Left renal pelvis (tissue), 4 donors: Measurements from ENCODE around the gene CCL4L2. TPM values are rescaled to one million over a fixed set of nuclear protein-coding genes. Genes with fewer than 3 reads are reported as not detected.
"Not testable (repeated sequence)": the region's sequence is repeated elsewhere in the genome, so short reads cannot be mapped to it uniquely, and the experiment has no call there.

Experiments used
- DNase-seq, 4 donors: peaks; one replicate each; pipeline ENCODE4 v3.0.0-alpha.2; 2013; ENCODE audit warnings: low read depth in 4 of 4, low spot score in 3 of 4
- polyA plus RNA-seq, 4 donors: library from polyadenylated mRNA; unstranded; fragments of 120-200 nt; gene quantifications; one replicate each; pipeline ENCODE4 v1.2.1, GENCODE V29; 2013; ENCODE audit not compliant: insufficient read length in 4 of 4

The CCL4L2 gene
- polyA plus RNA-seq, 4 donors: 1.1 to 25.8 (median 1.4) TPM; not detected in 1

DNA sequence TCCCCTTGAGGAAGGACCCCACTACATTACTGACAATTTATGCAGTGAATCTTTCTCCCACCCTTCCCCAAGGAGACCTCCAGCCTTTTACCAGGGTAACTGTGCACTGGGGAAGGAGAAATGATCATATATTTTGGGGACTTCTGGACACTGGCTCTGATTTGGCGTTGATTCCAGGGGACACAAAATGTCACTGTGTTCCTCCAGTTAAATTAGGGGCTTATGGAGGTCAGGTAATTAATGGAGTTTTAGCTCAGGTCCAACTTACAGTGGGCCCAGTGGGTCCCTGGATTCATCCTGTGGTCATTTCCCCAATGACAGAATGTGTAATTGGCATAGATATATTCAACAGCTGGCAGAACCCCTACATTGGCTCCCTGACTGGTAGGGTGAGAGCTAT lies 8.7 kb downstream of the CCL4L2 start:
- not testable (repeated sequence) for DNase-seq

DNA sequence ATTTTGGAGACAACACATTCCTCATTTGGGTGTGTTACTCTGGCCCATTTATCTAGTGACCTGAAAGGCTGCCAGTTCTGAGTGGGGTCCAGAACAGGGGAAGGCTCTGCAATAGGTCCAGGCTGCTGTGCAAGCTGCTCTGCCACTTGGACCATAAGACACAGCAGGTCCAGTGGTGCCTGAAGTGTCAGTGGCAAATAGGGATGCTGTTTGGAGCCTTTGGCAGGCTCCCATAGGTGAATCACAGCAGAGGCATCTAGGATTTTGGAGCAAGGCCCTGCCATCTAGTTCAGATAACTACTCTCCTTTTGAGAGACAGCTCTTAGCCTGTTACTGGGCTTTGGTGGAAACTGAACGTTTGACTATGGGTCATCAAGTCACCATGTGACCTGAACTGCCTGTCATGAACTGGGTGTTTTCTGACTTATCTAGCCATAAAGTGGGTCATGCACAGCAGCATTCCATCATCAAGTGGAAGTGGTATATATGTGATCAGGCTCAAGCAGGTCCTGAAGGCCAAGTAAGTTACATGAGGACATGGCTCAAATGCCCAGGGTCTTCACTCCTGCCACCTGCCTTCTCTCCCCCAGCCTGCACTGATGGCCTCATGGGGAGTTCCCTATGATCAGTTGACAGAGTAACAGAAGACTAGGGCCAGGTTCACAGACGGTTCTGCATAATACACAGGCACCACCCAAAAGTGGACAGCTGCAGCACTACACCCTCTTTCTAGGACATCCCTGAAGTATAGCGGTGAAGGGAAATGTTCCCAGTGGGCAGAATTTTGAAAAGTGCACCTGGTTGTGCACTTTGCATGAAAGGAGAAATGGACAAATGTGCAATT lies 10.1 kb downstream of the CCL4L2 start:
- not testable (repeated sequence) for DNase-seq

DNA sequence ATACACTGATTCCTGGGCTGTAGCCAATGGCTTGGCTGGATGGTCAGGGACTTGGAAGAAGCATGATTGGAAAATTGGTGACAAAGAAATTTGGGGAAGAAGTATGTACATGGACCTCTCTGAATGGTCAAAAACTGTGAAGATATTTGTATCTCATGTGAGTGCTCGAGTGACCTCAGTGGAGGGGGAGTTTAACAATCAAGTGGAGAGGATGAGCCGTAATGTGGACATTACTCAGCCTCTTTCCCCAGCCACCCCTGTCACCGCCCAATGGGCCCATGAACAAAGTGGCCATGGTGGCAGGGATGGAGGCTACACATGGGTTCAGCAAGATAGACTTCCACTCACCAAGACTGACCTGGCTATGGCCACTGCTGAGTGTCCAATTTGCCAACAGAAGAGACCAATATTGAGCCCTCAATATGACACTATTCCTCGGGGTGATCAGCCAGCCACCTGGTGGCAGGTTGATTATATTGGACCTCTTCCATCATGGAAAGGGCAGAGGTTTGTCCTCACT lies 10.8 kb downstream of the CCL4L2 start:
- DNase-seq: not testable (repeated sequence)

DNA sequence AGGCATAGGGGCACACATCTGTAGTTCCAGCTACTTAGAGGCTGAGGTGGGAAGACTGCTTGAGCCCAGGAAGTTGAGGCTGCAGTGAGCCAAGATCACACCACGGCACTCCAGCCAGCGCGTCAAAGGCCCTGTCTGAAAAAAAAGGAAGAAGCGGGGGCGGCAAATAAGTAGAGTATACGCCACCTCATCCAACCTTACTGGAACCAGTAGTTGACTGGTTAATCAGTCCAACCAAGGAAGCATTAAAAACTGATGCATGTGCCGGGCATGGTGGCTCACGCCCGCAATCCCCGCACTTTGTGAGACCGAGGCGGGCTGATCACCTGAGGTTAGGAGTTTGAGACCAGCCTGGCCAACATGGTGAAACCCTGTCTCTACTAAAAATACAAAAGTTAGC lies 12.1 kb downstream of the CCL4L2 start:
- DNase-seq: not testable (repeated sequence)

DNA sequence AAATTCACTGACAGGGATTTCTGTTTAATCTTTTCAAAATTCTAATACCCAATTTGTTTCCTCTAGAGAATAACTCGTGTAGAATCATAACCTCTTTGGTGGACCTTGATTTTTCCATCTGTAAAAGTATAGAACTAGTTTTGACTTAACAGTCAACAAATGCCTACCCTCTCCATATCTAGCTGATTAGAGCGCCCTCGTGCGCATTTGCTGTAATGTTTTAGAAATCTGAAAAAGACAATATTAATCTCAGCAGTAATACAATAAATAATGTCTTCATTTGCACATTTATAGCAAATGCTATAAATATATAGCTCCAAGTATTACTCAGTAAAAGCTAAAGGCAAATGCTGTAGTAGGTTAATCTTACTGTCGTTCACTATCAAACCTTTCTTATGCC lies 18.8 kb downstream of the CCL4L2 start:
- DNase-seq: not testable (repeated sequence)

DNA sequence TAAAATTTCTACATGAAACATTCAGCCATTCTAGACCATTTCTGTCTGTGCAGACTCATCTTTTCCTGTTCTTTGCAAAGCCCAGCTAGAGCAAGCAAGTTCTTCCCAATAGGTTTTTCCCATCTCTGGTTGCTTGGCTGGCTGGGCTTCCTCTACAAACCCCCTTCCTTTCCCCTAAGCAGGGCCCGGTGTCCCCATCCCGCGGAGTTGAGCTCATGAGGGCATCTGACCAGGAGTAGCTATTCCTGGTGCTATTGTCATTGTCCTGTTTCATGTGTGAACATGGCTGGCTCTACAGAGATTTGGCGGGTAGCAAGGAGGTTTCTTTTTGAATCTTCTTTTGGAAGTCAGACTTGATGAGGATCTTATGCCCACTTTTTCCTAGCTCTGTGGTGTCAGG lies 31.2 kb downstream of the CCL4L2 start:
- not testable (repeated sequence) for DNase-seq

Other genes starting within 250 kb of the CCL4L2 start
- gene CCL16, start 229.6 kb upstream of the CCL4L2 start, polyA plus RNA-seq: under 1 TPM in 3 of 4 donors, not detected in 1; 0.10 to 0.53 (median 0.19) TPM
- gene CCL14, start 224.3 kb upstream of the CCL4L2 start, polyA plus RNA-seq: 10 to 100 TPM; 14.5 to 17.6 (median 16.0) TPM
- gene CCL15, start 209.5 kb upstream of the CCL4L2 start, polyA plus RNA-seq: 1 to 10 TPM in 3 of 4 donors, under 1 TPM in 1; 0.37 to 7.5 (median 5.2) TPM
- not detected for gene CCL23, start 193.1 kb upstream of the CCL4L2 start, polyA plus RNA-seq
- gene CCL18, start 146.8 kb upstream of the CCL4L2 start, polyA plus RNA-seq: 1 to 10 TPM in 1 of 4 donors, not detected in 3; 2.4 TPM
- gene CCL3, start 120.9 kb upstream of the CCL4L2 start, polyA plus RNA-seq: 10 to 100 TPM in 1 of 4 donors, 1 to 10 TPM in 2, under 1 TPM in 1; 0.29 to 38.4 (median 2.1) TPM
- 10 to 100 TPM in 1 of 4 donors, 1 to 10 TPM in 1, under 1 TPM in 2; 0.16 to 34.9 (median 0.86) TPM for gene CCL4, start 107.2 kb upstream of the CCL4L2 start, polyA plus RNA-seq
- gene TBC1D3B, start 34.4 kb upstream of the CCL4L2 start, polyA plus RNA-seq: 10 to 100 TPM in 2 of 4 donors, 1 to 10 TPM in 2; 4.3 to 18.7 (median 8.6) TPM
- gene CCL3L1, start 14.3 kb upstream of the CCL4L2 start, polyA plus RNA-seq: 10 to 100 TPM in 1 of 4 donors, 1 to 10 TPM in 1, under 1 TPM in 1, not detected in 1; 0.79 to 12.1 (median 1.6) TPM
- 1 to 10 TPM in 1 of 4 donors, under 1 TPM in 1, not detected in 2; 0.25 to 1.8 TPM for gene TBC1D3I, start 53.5 kb downstream of the CCL4L2 start, polyA plus RNA-seq
- gene TBC1D3G, start 112.8 kb downstream of the CCL4L2 start, polyA plus RNA-seq: not detected
- not detected for gene TBC1D3H, start 177.4 kb downstream of the CCL4L2 start, polyA plus RNA-seq